NCI-H526 (cell line): ENCODE data around the gene KCNJ11.

Source experiments
- DNase-seq, 2 experiments: peaks; one replicate each; lab custom pipeline; 2025; lab: John Stamatoyannopoulos, UW

The KCNJ11 gene

DNA sequence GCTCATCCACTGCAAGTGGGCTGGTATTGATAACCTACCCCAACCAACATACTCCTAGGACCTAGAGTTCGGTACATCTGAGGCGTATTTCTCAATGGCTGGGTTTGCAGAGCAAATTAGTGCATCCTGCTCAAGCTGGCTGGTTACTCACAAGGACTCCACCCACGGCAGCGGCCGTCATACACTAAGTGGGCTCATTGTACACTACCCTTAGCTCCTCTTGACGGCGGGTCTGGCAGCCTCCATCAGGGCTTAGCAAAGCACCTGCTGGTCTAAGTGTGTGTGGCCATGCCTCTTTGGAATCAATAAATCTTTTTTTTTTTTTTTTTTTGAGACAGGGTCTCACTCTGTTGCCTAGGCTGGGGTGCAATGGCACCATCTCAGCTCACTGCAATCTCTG, 20.2 kb upstream of the KCNJ11 start:
- no peak for DNase-seq

DNA sequence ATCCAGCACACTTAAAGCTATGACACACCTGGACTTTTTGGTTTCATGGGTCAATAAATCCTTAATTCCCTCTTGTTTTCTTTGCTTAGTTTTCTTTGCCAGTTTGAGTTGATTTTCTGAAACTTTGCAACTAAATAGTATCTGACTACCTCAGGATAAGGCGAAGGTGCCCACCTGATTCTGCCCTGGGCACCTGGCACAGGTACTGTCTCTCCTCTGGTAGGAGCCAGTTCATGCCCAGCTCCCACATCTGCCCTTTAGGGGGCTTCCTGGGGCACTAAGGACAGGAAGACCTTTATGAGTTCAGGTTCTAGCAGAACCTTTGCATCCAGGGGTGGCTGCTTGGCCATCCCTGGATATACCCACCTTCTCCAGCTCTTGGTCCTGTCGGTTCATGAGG, 19.6 kb upstream of the KCNJ11 start:
- DNase-seq, result no peak

DNA sequence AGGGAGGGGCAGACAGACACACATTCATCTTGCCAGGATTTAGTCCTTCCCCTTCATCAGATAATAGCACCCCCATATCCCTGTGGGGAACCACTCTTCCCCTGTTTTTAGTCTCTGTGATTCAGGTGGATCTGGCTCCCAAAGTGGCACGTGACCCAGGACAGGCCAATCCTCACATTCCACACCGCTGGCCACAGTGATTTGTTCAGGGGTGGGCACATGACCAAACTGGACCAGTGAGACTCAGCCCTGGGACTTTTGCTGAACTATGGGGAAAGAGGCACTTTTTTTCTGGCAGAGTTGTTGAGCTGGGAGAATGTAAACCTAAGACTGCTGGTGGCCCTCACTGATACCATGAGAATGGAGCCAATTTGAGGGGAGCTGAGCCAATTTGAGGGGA, 19.1 kb upstream of the KCNJ11 start:
- DNase-seq, result no peak

DNA sequence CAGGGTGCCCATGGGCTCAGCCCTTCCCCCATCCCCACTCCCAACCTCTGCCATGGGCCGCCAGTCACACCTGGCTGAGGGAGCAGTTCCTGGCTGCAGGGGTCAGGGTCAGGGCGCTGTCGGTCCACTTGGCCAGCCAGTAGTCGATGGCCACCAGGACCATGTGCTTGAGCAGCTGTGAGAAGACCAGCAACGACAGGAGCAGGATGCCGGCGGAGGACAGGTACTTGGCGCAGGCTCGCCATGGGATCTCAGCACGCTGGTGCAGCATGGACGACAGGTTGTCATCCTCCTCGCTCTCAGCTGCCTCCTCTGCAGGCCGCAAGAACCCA, 18.3 kb upstream of the KCNJ11 start:
- no peak for DNase-seq

DNA sequence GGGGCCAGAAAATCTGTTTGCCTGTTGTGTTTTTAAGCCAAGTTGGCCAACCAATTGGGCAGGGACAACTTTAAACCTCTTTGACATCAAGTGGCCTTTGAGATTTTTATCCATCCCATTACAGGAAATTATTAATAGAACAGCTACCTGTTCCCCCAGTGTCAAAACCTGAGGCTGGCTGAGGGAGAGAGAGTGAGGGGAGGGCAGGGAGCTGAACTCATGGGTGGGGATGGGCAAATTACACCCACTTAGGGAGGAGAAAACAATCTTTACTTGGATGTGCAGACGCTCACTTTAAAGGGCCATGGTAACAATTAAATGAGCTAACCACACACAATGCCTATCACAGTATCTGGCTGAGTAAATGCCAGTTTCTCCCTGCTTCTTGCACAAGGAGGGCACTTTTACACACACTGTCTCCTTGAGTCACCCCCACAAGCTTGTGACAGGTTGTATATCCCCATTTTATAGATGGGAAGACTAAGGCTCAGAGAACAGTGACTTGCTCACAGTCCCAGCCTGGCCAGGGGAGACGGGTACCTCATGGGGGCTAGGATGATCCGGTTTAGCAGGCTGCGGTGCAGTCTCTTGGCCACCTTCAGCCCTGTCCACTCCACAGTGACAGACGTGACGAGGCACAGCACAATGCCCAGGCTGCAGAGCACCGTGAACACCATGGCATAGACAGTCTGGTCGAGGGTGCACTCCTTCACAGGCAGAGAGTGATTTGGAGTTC, 17.8 kb upstream of the KCNJ11 start:
- DNase-seq, result no peak

DNA sequence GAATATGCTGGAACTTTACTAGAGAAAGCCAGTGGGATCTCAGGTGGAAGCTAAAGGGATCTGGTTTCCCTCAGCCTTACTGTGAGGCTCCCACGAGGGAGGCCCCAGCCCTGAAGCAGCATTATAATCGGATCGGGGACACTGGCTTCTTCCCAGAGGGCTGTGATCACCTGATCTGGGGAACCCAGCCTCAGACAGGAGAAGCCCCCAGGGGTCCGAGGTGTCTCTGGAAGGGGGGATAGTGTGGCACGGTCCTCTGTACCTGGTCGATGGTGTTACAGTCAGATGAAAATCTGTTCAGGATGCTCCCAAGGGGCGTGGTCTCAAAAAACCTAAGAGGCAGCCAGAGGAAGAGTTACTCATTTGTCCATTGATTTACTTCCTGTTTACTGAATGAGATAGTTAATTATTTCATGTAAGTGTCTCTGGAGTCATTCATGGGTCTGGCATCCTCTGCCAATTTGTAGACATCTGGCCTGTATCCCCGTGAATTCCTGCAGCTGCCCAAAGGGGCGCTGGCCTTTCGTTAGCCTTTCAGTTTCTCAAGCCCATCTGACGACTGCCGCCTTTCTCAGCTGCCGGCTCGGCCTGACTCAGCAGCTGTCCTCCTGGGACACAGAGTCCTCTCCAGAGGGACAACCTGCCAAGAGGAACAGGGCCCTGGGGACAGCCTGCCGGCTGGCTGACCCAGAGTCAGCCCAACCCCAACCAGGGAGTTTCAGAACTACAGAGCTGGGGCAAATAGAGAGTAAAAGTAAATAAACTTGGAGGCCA, 17.0 kb upstream of the KCNJ11 start:
- no peak for DNase-seq

DNA sequence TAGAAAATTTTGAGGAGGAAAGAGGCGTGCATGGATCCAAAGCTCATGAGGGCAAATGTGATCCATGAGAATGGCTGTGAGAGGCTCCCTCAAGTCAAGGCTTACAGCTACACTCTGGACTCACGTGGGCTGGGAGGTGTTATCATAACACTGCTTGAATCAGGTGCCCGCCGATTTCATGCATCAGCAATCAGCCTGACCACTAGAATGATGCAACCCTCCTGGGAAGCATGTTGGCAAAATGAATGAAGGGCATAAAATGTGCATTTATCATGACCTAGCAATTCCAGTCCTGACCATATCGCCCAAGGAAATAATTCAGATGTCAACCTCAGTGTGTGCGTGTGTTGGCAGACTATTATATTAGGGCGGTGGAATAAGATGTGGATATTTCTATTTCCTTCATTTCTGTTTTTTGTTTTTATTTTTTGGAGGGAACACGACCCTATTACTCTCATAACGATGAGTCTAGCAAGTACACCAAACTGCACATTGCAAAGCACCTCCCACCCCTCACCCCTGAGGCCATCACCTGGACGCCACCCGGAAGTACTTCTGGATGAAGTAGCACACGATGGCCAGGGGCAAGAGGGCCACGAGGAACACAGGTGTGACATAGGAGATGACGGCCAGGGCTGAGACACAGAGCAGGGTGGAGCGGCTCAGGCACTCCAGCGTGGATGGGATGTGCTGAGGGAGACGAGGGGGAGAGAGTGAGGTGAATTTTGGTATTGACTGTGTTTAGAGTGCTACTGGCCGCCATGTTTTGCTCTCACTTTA, 15.7 kb upstream of the KCNJ11 start:
- no peak for DNase-seq

DNA sequence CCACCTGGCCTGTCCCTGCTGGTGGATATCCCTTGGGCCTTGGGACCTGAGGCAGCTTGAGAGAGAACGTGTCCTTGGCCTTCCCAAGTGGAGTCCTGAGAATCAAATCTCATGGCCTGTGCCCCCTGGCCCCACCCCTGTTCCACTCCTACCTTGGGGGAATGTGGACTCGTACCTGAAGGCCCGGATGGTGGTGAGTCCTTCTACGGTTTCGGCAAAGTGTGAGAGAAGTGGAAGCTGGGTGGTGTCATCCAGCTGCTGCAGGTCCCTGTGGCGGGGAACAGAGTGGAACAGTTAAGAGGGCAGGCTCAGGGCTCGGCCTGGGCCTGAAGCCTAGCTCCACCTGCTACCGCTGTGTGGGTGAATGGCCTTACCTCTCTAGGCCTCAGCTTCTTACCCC, 14.0 kb upstream of the KCNJ11 start:
- no peak for DNase-seq

DNA sequence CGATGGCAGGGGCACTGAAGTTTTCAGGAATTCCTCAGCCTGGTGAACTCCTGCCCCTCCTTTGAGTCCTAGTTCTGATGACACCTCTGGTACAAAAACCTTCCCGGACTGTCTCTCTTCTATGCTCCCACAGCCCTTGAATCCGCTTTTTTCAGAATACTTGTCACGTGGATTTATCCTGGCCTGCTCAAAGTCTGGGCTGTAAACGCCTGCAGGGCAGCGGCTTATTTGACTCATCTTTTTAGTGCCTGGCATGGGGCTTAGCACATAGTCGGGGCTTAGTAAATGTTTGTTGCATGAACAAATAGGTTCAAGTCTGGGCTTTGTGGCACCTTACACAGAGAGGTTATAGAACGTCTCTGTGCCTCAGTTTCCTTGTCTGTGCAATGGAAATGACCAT, 13.4 kb upstream of the KCNJ11 start:
- DNase-seq, result no peak

DNA sequence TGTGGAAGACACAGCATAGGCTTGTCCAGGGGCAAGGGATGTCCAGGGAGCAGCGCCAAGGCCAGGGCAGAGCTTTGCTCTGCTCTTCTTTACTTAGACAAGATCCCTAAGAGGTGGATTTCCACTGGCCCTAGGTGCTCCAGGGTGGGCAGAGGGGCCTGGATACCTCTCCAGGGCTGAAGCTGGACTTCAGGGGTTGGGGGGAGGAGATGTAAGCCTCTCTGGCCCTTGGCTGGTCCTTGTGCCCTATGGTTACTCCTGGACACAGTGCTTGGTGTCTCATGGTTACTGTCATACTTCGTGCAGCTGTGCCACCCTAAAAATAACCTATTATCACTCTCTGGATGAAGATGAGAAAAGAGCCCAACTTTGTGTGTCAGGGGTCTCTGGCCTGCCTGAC, 12.9 kb upstream of the KCNJ11 start:
- DNase-seq, result no peak

DNA sequence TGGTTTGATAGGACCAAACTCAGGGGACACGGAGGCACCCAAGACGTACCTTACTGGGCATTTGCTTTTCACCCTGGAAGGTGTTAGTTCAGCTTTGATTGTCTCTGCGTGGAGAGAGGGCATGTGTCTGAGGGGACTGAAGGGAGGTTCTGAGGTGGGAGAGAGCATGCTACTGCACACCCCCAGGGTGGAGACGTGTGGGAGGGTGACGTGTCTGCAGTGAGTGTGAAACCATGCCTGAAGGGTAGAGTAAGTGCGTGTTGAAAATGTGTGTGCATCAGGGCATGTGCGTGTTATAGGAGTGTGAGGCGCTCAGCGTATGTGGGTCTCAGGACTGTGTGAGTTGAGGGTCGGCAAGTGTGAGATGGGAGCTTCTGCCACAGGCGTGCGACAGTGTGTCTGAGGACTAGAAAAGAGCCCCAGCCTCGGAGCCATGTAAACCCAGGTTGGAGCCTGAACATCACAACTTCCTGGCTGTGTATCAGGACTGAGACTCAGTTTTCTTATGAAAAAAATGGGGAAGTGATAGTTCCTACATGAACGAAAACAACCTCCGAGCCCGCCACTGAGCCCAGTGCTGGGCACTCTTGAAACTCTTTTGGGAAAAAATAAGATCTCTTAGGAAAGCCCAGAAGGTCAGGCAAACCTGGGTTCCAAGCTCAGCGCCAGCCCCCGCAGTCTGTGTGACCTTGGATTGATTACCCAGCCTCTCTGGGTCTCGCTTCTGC, 11.8 kb upstream of the KCNJ11 start:
- no peak for DNase-seq

DNA sequence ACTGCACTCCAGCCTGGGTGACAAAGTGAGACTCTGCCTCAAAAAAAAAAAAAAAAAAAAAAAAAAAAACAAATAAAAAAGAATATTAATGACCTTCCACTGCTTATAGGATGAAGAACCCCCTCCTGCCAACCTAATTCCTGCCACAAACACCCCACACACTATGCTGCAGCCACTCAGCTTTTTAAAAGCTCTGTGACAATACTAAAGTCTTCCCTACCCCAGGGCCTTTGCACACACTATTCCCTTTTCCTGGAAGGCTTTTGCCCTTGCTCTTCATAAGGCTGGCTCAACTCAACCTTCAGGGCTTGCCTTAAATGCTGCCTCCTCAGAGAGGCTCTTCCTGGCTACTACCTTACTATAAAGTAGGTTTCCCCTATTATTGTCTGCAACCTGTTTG, 10.8 kb upstream of the KCNJ11 start:
- DNase-seq, result no peak

DNA sequence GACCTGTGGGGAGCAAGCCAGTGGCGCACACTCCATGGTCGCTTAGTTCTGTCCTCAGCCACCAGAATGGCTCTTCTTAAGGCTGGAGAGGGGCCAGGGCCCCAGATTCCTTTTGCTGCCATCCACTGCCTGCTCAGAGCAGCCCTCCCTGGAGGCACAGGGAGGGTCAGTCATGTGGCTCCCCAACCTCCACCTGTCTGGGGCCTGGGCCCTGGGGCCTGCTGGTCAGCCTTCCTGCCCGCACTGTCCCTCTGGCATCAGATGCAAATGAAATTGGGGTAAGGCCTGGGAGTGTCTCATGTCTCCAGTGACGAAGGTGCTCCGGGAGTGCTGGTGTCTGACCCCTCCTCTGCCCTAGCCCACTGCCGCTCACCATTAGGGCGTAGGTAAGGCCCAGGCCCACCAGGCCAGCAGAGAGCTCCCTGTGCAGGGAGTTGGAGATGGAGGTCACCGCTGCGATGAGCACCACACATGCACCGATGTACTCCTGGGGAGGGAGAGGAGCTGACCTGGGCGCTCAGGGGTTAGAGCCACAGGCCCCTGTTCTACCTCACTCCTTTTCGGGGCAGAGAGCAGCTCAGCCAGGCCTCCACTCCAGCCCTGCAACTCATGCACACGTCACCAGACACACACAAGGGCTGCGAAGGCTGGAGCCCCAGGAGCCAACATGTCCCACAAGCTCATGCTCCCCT, 9.0 kb upstream of the KCNJ11 start:
- no peak for DNase-seq

DNA sequence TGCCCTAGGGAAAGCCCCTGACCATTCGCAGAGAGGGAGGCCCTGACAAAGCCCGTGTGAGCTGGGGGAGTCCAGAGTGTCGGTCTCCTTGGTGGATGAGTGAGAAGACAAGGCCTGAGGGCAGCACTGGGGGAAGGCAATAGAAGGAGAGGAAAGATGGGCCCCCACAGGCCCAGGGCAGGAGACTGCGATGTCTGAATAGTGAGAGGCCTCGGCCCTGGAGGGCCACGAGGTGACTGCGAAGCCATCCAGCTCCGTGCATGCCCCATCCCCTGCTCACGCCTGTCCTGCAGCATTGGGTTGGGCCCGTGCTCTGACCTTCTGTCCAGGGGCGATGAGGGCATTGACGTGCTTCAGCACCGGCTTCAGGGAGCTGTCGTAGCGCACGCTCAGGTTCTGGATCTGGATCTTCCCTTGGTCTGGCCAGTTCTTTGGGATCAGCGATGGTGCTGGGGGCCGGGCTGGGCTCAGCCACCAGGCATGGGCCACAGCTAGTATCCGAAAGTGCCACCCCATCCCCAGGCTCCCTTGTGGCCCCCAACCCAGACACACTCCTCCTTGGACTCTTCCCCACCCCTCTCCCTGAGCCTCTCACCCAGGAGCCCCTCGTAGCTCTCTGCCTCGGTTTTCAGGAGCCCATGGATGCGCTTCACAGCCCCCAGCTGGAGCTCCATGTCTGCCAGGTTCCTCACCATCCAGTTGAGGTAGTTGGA, 8.3 kb upstream of the KCNJ11 start:
- no peak for DNase-seq

DNA sequence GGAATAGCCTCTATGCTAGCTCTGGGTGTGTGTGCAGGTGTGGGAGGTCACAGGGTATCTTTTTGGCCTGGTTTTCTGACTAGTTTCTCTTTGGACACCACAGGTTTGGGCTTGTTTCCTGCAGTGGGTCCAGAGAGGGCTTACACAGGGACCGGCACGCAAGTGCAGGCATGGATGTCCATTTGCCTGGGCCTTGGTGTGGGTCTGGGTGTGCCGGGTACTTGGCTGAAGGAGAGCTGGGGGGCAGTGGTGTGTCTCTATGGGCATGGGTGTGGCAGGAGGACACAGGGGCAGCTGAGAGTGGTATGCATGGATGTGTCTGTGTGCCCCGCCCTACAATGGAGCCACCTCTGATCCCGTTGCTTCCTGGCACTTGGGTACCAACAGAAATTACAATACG, 7.5 kb upstream of the KCNJ11 start:
- DNase-seq, result no peak

DNA sequence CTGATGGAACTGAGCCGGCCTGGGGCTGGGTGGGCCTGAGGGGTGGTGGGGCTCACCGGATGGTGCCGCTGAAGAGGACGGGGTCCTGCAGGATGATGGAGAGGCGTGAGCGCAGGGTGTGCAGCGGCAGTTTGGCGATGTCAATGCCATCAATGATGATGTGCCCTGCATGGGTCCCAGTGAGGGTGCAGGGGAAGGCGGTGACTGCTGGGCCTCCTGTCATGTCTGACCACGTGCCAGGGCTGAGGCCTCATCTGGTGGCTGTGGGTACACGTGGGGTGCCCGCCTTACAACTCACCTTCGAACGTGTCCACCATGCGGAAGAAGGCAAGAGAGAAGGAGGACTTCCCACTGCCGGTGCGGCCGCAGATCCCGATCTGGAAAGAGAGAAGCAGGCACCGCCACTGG, 7.1 kb upstream of the KCNJ11 start:
- no peak for DNase-seq

DNA sequence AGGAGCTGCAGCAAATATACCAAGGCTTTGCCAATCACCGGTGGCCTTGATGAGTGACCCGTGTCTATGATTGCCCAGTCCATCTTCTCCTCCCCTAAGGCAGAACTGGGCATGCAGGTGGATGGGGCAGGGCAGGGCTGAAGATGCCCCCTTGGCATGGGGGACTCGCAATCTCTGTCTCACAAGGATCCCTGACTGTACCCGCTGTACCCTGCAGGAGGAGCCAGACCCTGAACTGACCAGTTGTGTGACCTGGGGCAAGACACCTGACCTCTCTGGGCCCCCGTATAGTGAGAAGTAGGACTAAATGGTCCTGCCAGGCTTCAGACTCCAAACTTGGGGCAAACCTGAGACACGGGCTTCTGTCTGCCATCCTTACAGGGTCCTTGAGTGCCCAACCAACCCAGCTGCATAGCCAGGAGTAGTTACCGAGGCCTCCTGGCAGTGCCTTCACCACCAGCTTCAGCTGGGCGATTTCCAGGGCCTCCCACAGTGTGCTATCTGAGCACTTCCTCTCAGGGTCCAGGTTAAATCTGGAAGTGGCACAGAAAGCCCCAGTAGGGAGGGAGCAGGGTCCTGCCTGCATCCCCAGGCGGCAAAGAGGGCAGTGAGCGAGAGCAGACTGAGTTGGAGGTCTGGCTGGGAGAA, 6.4 kb upstream of the KCNJ11 start:
- no peak for DNase-seq

DNA sequence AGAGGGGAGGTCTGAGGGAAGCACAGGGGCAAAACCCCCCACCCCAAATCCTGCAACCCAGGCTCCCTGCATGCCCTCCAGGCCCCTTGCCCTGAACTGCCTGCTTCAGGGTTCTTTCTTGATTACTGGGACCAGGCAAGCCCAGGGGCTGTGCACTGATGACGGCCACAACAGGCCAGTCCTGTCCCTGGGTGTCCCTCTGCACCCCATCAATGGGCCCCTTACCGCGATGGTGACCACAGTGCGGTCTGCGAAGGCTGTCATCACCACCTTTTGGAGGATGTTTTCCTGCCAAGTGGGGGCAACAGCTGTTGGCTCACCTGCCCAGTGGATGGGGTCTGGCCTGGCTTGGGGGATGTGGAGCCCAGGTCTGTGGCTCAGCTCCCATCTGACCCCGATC, 5.0 kb upstream of the KCNJ11 start:
- no peak for DNase-seq

DNA sequence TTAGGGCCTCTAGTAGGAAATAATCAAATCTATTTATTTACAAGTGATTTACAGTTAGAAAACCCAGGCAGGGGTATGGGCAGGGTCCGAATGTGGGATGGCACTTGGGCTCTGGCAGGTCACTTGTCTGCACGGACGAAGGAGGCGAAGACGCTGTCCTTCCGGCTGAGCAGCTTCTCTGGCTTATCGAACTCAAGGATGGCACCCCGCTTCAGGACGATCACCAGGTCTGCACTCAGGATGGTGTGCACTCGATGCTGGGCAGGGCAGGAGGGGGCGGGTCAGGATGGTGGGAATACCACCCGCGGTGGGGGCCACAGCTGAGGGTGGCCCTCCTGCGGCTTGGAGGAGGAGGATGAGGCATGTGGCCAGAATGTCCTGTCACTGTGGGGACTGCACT, 4.4 kb upstream of the KCNJ11 start:
- no peak for DNase-seq

DNA sequence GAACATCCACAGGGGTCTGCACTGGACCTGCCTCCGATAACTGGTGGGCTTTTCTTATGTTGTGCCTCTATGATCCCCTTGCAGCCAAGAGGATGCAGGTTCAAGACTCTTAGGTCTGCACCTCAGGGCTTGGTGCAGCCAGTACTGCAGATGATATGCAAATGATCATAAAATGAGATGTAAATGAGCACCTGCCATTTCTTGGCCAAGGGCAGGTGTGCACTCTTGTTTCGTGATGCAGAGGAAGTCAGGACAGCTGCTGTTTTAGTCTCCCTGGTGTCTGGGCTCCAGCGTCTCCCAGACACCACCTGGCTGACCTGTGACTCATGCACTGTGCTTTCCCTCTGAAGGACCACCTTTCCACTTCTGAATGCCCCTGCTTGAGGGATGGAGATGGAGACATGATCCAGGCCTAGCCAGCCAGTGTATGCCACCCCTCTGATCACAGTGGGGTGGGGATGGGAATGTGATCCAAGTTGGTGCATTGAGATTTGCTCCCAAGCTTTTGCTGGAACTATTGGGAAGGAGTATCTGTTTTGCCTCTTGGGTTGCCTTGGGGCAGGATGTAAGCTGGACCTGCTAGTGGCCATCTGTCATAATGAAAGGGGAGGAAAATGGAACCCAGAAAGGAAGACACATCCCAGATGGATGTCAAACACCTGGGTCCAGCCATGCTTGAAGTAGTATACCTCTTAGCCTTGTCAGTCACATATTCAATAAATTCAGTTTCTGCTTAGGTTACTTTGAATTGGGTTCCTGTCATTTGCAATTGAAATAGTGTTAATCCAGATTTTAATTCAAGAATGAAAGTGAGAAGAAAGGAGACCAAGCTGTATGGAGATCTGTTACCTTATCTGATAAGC, 3.3 kb upstream of the KCNJ11 start:
- DNase-seq, result peak; percentile 95 to 97
